HG02623 (cell line): ENCODE results near the gene GLI1.

ENCODE experiments used
- ATAC-seq: cut with Tn5 transposase; IDR thresholded peaks from one replicate; pipeline ENCODE4 v1.9.1; 2021; ENCODE audit warnings: moderate library complexity; ENCODE audit not compliant: unreplicated experiment

Gene GLI1

DNA sequence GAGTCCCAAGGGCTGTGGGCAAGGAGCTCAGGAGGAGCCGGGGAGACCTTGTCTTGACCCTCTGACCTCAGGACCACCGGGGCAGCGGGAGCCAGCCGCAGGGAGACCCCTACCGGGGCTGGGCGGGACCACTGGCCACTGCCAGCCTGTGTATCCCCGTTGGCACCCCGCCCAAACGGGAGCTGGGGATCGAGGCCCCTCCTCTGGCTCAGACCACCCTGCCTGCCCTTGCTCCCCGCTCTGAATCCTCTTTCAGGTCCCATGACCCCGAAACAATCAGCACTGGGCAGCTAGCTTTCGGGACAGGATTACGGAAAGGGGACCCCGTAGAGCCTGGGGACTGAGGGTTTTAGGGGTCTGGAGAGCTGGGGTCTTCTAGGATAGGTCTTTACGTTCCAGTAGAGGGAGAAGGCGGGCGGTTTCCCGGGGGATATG, 1.3 kb downstream of the GLI1 start:
- ATAC-seq, result no peak

DNA sequence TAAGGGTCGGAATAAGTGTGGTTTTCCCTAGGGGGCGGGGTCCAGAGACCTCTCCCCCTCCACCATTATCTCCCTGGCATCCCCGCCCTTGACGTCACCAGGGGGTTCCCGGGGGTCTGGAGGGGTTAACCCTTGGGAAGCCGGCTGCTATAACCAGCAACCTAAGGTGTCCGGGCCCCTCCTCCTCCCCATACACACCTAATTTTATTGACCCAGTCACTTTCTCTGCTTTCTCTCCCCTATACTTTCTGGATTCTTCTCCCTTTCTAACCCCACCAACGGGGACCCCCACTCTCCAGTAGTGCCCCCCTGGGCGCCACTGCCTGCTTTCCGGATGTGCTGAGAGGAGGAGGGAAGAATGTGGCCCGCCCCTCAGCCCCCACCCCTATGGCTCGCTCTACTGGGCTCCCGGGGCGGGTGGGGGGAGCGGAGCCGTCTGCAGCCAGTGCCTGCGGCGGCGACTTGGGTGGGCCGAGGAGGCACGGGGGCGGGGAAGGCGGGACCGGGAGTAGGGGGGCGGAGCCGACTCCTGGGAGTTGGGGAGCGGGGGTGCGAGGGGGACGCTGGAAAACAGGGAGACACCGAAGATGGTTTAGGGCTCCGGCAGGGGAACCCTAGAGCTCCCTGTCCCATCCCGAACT, 1.8 kb downstream of the GLI1 start:
- no peak for ATAC-seq

DNA sequence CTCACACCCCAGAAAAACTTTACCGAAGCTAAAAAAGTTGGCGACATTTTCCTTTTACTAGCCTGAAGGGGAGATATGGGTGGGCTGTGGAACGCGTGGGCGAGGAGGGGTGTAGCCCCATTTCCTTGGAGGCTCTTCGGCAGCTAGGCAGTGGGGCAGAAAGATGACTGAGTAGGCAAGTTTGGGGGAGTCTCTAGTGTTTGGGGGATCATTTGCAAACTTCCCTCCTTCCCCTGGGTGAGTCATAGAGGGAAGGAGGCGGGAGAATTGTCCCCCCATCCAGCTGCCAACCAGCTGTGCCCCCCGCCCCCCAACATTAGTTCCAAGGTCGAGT, 2.3 kb downstream of the GLI1 start:
- no peak for ATAC-seq

DNA sequence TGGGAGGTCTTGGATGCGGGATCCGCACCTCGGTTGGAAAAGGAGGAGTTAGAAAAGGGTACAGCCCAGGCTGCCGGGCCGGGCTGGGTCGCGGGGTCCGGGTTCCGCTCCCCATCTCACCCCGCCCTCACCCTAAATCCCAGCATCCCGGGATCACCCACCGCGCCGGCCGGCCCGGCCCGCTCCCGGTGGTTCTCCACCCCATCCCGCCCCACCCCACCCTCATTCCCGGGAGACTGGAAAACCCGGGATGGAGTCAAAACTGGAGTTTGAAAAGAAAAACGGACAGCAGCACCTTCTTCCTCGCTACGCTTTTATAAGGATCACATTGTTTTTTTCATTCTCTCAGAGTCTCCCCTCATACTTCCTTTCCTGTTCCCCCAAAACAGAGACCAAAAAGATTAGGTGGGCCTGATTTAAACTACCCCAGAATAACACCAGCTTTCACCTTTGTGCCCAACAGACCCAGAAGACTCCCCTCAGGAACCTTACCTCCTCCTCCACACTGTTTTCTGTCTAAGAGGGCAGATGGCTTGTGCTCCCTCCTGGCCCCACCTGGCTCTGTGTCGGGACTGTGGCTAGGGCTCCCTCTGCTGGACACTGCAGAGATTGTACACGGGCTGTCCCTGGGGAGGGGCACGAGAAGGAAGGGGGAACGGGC, 2.8 kb downstream of the GLI1 start:
- ATAC-seq, result peak; percentile 82

DNA sequence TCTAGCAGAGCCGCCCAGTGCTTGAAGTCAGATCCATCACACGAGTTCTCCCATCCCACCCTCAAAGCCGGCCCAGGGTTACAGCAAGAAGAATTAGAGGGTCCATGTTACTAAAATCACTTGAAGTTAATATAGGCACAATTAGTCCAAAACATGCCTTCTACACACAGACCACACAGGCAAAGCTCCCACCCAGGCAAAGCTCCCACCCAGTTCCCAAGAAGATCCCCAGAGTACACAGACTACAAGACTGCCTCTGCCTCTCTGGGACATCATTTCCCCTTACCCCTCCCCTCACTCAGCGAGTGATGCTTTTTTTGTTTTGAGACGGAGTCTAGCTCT, 3.3 kb downstream of the GLI1 start:
- ATAC-seq, result no peak

DNA sequence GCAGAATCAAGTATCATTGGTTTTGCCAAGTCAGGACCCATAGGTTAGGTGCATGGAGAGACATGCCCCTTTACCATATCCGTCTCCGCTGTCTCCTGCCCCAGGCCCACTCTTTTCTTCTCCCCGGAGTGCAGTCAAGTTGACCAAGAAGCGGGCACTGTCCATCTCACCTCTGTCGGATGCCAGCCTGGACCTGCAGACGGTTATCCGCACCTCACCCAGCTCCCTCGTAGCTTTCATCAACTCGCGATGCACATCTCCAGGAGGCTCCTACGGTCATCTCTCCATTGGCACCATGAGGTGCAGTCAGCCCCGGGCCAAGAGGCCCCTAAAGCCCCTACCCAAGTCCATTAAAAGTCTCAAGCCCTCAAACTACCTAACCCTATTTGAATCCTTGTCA, 5.0 kb downstream of the GLI1 start:
- no peak for ATAC-seq

DNA sequence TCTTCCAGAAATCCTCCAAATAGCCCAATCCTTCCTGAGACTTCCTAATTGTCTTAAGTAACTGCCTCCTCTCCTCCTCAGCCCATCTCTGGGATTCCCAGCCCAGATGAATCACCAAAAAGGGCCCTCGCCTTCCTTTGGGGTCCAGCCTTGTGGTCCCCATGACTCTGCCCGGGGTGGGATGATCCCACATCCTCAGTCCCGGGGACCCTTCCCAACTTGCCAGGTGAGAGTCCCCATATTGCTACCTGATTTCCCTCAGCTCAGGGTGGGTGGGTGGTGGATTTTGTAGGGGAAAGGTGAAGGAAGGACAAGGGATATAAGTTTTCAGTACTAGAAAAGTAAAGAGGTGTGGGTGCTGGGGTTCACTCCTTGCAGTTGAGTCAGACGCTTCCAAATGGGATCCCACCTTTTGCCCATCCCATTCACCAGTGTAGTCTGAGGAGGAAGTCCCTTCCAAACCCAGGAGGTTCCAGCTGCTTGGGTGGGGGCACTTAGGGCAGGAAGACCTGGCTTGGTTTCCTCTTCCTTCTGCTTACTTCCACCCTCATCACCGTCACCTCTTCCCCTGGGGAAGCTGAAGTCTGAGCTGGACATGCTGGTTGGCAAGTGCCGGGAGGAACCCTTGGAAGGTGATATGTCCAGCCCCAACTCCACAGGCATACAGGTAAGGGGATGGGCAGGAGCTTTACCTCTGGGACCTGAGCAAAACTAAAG, 5.6 kb downstream of the GLI1 start:
- ATAC-seq, result no peak

DNA sequence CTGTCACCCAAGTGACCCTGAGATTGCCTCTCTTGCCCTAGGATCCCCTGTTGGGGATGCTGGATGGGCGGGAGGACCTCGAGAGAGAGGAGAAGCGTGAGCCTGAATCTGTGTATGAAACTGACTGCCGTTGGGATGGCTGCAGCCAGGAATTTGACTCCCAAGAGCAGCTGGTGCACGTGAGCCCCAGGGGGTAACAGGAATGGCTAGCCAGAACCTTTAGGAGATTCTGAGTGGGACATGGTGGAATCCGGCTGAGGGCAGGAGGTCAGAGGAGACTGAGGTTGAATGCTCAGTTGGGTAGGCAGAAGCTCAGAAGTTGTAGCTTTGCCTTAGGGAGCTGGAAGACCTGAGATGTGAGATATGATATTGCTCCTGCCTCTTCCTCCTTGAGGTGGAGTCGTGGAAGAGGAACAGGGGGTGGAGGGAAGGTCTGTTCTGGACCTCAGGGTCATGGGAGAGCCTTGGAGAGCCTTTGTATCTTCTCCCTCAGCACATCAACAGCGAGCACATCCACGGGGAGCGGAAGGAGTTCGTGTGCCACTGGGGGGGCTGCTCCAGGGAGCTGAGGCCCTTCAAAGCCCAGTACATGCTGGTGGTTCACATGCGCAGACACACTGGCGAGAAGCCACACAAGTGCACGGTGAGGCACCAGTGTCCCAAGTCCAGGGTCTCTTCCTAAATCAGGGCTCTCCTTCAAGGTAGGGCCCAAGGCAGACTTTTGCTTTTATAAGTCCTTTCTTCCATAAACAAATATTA, 6.3 kb downstream of the GLI1 start:
- no peak for ATAC-seq

DNA sequence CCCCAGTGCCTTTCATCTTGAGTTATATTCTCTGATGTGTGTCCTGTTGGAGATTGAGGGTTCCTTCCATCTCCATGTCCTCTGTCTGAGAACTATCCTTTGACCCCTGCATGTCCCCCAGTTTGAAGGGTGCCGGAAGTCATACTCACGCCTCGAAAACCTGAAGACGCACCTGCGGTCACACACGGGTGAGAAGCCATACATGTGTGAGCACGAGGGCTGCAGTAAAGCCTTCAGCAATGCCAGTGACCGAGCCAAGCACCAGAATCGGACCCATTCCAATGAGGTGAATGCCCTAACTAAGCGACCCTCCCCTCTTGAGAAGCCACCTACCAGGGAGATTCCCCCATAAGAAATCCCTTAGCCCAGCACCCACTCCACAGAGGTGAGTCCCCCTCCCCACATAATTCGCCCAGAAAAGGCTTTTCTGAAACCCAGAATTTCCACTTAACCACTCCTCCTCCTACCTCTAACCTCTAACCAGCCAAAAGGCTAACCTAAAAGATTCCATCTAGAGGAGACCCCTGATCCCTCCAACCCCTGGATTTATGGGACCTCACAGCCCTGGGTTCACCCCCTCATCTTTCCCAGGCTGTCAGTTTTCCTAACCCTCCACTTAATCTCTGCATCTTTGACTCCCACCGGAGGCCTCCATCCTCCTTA, 7.8 kb downstream of the GLI1 start:
- ATAC-seq, result no peak

DNA sequence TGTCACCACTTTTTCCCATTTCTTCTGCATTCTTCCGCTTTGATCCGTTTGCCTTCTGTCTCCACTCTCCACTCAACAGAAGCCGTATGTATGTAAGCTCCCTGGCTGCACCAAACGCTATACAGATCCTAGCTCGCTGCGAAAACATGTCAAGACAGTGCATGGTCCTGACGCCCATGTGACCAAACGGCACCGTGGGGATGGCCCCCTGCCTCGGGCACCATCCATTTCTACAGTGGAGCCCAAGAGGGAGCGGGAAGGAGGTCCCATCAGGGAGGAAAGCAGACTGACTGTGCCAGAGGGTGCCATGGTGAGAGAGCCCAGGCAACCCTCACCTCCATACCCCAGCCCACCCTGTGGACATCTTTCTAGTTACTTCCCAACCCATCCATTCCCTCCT, 8.3 kb downstream of the GLI1 start:
- no peak for ATAC-seq

DNA sequence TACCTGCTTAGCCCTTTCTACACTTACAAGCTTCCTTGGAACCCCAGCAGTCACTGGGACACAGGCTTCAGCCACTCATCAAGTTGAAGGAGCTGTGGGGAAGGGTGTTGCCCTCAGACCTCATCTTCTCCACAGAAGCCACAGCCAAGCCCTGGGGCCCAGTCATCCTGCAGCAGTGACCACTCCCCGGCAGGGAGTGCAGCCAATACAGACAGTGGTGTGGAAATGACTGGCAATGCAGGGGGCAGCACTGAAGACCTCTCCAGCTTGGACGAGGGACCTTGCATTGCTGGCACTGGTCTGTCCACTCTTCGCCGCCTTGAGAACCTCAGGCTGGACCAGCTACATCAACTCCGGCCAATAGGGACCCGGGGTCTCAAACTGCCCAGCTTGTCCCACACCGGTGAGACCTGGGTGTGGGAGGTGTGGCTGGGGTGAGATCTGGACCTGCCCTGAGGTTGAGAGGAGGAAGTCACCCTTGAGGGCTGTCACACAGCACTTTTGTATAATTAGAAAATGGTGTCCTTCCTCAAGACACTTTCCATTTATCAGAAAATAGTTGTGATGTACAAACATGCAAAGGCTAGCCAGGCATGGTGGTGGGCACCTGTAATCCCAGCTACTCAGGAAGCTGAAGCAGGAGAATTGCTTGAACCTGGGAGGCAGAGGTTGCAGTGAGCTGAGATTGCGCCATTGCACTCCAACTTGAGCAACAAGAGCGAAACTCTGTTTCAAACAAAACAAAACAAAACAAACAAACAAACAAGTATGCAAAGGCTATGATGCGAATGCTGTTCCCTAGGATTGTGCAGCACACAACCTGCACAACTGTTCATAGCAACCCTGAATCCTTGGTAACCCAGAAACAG, 9.9 kb downstream of the GLI1 start:
- ATAC-seq, result no peak

DNA sequence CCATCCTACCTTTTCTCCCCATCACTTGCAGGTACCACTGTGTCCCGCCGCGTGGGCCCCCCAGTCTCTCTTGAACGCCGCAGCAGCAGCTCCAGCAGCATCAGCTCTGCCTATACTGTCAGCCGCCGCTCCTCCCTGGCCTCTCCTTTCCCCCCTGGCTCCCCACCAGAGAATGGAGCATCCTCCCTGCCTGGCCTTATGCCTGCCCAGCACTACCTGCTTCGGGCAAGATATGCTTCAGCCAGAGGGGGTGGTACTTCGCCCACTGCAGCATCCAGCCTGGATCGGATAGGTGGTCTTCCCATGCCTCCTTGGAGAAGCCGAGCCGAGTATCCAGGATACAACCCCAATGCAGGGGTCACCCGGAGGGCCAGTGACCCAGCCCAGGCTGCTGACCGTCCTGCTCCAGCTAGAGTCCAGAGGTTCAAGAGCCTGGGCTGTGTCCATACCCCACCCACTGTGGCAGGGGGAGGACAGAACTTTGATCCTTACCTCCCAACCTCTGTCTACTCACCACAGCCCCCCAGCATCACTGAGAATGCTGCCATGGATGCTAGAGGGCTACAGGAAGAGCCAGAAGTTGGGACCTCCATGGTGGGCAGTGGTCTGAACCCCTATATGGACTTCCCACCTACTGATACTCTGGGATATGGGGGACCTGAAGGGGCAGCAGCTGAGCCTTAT, 10.8 kb downstream of the GLI1 start:
- ATAC-seq, result no peak

DNA sequence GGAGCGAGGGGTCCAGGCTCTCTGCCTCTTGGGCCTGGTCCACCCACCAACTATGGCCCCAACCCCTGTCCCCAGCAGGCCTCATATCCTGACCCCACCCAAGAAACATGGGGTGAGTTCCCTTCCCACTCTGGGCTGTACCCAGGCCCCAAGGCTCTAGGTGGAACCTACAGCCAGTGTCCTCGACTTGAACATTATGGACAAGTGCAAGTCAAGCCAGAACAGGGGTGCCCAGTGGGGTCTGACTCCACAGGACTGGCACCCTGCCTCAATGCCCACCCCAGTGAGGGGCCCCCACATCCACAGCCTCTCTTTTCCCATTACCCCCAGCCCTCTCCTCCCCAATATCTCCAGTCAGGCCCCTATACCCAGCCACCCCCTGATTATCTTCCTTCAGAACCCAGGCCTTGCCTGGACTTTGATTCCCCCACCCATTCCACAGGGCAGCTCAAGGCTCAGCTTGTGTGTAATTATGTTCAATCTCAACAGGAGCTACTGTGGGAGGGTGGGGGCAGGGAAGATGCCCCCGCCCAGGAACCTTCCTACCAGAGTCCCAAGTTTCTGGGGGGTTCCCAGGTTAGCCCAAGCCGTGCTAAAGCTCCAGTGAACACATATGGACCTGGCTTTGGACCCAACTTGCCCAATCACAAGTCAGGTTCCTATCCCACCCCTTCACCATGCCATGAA, 11.5 kb downstream of the GLI1 start:
- no peak for ATAC-seq

DNA sequence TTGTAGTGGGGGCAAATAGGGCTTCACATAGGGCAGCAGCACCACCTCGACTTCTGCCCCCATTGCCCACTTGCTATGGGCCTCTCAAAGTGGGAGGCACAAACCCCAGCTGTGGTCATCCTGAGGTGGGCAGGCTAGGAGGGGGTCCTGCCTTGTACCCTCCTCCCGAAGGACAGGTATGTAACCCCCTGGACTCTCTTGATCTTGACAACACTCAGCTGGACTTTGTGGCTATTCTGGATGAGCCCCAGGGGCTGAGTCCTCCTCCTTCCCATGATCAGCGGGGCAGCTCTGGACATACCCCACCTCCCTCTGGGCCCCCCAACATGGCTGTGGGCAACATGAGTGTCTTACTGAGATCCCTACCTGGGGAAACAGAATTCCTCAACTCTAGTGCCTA, 12.1 kb downstream of the GLI1 start:
- no peak for ATAC-seq

DNA sequence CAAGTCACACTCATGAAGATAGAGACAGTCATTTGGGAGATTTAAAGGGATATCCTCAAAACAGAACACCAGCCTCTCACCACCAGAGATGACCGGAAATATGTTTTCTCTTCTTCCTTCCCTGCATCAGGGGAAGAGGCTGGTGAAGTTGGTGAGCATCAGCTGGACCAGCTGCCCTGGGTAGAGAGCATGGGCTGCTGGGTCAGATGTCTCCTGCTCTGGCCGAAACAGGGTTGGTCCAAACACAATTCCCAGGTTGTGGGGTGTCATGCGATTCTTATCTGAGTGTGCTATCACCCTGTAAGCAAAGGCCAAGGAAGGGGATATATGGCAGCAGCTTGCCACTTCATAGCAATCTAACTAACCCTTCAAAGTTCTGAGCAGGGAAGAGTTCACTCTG, 12.8 kb downstream of the GLI1 start:
- ATAC-seq, result no peak

DNA sequence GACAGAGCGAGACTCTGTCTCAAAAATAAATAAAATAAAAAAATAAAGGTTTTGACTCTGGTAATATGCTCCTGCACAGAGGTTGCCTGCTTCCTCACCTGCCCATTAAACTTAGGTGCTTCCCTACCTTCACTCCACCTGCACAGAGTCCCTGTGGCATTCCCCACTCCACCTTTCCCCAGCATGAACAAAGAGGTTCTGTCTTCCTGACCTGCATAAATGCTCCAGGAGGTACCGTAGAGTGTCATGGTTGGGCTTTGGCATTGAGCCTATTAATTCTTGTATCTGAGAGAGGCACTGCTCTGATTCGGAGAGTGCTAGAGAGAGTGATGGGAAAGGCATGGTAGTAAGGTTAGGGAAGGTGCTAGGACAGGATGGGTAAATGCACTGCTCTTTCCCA, 13.8 kb downstream of the GLI1 start:
- ATAC-seq, result no peak

DNA sequence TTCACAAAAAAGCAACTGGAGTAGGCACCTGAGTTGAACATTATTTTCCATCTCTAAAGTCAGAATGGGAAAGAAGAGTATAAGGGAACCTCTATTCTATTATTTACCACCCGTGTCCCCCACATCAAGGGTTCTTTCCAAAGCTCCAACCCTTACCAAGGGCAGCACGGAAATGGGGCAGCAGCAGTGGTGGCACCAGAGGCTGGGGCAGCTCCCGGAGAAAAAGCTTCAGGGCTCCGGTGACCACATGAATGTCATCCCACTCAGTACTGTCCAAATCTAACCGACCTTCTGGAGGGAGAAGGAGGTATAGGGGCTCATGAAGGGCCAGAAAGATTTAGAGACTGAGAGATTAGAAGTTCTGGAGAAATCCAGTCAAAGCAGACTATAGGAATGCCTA, 14.3 kb downstream of the GLI1 start:
- no peak for ATAC-seq

DNA sequence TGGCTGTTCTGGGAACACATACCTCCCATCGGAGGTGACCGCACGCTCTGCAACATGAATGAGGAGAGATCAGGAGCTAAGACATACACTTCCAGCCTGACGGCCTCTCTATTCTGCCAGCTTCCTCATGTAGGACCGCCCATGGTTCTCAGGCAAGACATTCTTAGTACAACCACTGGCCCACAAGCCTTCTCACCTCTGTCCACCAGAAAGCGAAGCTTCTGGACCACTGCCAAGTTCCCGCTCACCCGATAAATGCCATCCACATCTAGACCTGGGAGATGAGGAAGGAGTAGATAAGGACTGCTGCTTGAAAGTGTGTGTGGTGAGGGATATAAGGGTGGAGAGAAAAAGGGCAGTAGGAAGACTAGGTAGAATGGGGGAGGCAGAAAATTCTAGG, 14.8 kb downstream of the GLI1 start:
- ATAC-seq, result no peak

DNA sequence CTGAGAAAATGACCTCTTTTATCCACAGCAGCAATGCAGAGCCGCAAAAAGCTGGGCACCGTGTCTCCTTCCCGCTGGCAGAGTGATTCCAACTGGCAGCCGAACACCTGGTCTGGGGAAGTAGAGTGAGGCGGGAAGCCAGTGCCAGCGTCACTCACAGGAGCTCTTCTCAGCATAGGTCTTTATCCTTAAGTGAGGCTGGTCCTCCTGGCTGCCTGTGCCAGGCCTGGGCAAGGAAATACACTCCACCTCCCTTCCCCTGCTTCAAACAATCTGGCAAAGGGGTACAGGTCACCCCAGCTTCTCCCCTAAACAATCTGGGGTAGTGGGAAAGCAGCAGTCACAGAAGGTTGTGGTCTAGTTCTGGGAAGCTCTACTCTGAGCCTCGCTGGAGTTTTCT, 15.3 kb downstream of the GLI1 start:
- ATAC-seq, result no peak
